ENCODE results near the gene NTHL1. TPM values are rescaled to one million over a fixed set of nuclear protein-coding genes. Genes with fewer than 3 reads are reported as not detected.

Gene NTHL1
- total RNA-seq, 2 experiments from 2014 or later: 23.8 to 34.4 TPM

DNA sequence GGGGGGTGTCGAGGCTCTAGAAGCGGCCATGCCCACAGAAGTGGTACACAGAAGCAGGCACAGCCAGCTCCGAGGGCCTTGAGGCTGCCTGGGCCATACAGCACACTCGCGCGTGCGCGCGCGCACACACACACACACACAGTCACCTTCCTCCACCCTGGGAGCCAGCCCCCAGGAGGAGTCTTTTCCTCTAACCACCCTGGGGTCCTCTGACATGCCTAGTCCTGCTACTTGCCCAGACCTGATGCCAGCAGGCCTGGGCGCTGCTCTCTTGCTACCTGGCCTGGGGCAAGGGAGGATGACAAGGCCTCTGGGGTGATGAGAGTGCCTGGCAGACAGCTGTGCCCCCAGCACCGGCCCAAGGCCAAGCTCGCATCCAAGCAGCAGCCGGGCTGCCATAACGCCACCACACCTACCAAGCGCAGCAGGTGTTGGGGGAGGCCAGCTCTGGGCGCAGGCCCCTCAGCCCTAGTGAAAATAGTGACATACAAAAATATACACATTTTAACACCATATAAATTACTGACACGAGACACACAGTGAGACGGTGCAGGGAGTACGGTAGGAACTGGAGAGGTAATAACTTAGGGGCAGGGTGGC is 41.2 kb upstream of the NTHL1 start:
- H3K27me3 Mint-ChIP-seq: no peaks in the 10 kb centered on the region
- POLR2A ChIA-PET: no interaction called here
- H3K4me1 Mint-ChIP-seq: no peaks in the 10 kb centered on the region
- H3K36me3 Mint-ChIP-seq (ENCODE audit: low read depth): peaks cover 2% of the 10 kb centered on the region
- no peak for DNase-seq
- H3K4me3 Mint-ChIP-seq: no peak overlapping the region
- CTCF ChIA-PET: no interaction called here
- H3K9me3 Mint-ChIP-seq: no peaks in the 10 kb centered on the region
- peak overlapping the region; percentile 9 for H3K27ac Mint-ChIP-seq

DNA sequence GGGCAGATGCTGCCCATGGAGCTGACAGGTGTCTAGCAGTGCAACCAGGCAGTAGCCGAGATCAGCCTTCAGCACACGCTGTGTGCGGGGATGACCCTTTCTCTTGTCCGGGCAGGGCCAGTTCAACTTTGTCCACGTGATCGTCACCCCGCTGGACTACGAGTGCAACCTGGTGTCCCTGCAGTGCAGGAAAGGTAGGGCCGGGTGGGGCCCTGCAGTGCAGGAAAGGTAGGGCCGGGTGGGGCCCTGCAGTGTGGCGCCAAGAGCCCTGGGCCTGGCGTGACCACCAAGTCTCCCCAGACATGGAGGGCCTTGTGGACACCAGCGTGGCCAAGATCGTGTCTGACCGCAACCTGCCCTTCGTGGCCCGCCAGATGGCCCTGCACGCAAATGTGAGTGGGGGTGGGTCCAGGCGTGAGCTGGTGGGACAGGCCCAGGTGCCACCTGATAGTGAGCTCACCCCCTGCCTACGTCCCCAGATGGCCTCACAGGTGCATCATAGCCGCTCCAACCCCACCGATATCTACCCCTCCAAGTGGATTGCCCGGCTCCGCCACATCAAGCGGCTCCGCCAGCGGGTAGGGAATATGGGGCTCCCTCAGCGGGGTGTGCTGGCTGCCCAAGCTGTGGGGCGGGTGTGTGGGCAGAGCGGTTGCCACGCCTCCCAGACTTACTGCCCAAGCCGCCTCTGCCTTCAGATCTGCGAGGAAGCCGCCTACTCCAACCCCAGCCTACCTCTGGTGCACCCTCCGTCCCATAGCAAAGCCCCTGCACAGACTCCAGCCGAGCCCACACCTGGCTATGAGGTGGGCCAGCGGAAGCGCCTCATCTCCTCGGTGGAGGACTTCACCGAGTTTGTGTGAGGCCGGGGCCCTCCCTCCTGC is 40.4 kb upstream of the NTHL1 start:
- ChIA-PET POLR2A (no interaction called here), CTCF (no interaction called here)
- H3K36me3 Mint-ChIP-seq (ENCODE audit: low read depth): peaks cover 2% of the 10 kb centered on the region
- H3K4me3 Mint-ChIP-seq: no peak overlapping the region
- no peaks in the 10 kb centered on the region for H3K9me3 Mint-ChIP-seq
- no peaks in the 10 kb centered on the region for H3K27me3 Mint-ChIP-seq
- peak overlapping the region; percentile 41 for H3K27ac Mint-ChIP-seq
- no peak for DNase-seq
- H3K4me1 Mint-ChIP-seq: no peaks in the 10 kb centered on the region

DNA sequence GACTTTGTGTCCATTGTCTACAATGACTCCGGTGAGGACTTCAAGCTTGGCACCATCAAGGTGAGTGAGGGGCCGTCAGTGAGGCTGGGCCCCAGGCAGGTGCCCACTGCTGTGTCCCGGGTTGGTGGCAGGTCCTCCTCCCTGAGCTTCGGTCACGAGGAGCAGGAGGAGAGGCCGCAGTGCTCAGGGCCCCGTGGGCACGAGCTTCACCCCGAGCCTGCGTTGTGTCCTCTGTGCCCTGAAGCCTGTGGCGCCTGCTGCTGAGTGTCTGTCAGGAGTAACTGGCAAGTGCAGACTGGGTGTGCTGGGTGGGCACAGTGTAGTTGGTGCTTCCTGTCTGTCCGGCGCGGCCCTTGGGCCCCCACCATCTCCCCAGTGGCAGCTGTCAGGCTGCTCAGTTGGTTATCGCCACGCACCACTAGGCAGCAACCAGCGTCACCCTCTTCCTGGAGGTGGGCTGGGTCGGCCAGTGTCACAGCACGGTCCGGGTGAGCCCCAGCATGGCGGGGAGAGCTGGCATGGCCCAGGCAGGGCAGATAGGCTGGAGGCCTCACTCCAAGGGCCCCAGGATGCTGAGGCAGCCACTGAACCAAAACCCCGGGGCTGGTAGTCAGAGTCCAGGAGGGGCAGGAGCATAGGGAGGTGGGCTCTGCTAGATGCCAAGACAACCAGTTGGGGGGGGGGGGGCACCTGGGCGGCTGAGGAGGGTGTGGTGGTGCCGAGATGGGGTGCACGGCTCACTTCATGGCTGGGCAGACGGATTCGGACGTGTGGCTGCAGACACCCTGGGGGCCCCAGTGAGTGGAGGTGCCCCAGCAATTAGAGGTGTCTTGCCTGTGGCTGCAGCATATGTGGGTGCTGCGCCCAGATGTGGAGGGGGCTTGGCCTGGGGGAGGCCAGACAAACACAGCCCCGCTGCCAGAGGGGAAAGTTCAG is 39.4 kb upstream of the NTHL1 start:
- H3K27me3 Mint-ChIP-seq: no peaks in the 10 kb centered on the region
- ChIA-PET CTCF (no interaction called here), POLR2A (no interaction called here)
- no peaks in the 10 kb centered on the region for H3K4me1 Mint-ChIP-seq
- H3K36me3 Mint-ChIP-seq (ENCODE audit: low read depth): peaks cover 2% of the 10 kb centered on the region
- no peaks in the 10 kb centered on the region for H3K9me3 Mint-ChIP-seq
- H3K4me3 Mint-ChIP-seq: no peak overlapping the region
- DNase-seq: no peak
- H3K27ac Mint-ChIP-seq: no peak overlapping the region

DNA sequence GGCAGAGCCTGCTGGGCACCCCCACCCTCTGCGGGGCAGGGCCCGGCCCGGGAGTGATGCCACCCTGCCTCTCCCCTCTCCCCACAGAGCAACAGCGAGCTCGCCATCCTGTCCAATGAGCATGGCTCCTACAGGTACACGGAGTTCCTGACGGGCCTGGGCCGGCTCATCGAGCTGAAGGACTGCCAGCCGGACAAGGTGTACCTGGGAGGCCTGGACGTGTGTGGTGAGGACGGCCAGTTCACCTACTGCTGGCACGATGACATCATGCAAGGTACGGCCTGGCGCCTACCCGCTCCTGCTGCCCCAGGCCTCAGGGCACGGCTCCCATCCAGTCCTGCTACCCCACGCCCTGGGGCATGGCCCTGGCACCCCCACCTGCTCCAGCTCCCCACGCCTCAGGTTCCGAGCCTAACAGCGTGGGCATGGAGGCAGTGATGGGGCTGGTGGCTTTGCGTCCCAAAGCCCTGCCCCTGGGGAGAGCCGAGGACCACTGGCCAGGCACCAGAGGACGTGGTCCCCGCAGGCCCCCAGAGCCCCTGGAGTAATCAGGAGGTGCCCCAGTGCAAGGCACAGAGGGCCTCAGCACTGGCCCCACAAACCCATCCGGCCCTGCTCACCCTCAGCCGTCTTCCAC is 38.6 kb upstream of the NTHL1 start:
- H3K27ac Mint-ChIP-seq: no peak overlapping the region
- no peak for DNase-seq
- no peaks in the 10 kb centered on the region for H3K9me3 Mint-ChIP-seq
- H3K27me3 Mint-ChIP-seq: no peaks in the 10 kb centered on the region
- H3K36me3 Mint-ChIP-seq (ENCODE audit: low read depth): peaks cover 2% of the 10 kb centered on the region
- ChIA-PET CTCF (no interaction called here), POLR2A (no interaction called here)
- H3K4me1 Mint-ChIP-seq: no peaks in the 10 kb centered on the region
- H3K4me3 Mint-ChIP-seq: no peak overlapping the region

DNA sequence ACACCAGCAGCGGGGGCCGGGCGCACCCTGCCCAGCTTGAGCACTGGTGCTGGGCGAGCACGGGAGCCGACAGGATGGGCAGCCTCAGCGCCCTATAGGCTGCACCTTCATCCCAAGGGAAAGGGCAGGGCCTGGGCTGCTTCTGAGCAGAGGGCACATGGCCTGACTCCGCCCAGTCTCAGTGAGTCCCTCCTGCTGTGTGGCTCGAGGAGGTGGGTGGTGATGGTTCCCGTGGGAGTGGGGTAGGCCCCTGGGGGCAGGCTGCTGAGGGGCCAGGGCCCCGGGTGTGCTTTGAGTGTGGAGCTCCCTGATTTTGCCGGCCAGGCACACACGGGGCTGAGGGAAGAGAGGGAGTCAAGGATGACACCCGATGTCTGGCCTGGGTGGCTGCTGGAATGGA is 38.0 kb upstream of the NTHL1 start:
- Mint-ChIP-seq H3K4me3 (no peak overlapping the region), H3K9me3 (no peaks in the 10 kb centered on the region), H3K36me3 (ENCODE audit: low read depth) (peaks cover 2% of the 10 kb centered on the region), H3K27me3 (no peaks in the 10 kb centered on the region), H3K4me1 (no peaks in the 10 kb centered on the region), H3K27ac (no peak overlapping the region)
- no peak for DNase-seq
- CTCF ChIA-PET: no interaction called here
- POLR2A ChIA-PET: no interaction called here

DNA sequence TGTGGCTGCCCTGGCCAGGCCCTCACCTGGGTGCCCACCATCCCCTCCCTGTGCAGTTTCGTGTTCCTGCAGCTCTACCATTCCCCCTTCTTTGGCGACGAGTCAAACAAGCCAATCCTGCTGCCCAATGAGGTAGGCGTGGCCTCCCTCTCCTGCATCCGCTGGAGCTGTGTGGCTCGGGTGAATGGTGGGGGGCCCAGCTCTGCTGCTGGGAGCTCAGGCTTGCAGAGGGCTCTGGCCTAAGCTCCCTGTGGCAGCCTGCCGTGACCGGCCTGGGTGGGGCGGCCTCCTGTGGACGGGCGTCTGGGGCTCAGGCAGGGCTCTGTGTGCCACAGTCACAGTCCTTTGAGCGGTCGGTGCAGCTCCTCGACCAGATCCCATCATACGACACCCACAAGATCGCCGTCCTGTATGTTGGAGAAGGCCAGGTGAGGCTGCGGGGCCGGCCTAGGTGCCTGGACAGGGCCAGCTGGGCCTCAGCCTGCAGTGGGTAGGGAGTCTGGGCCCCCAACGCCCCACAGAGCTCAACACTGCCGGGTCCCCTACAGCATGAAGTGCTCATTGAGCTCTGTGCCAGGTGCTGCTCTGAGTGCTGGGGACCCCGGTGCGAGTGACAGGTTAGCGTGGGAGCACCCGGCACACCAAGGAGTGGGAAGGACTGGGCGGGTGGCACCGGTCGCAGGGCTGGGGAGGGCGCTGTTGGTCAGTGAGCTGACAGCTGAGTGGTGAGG is 37.4 kb upstream of the NTHL1 start:
- Mint-ChIP-seq H3K27ac (no peak overlapping the region), H3K4me3 (no peak overlapping the region), H3K4me1 (no peaks in the 10 kb centered on the region), H3K9me3 (no peaks in the 10 kb centered on the region), H3K36me3 (ENCODE audit: low read depth) (no peaks in the 10 kb centered on the region), H3K27me3 (no peaks in the 10 kb centered on the region)
- CTCF ChIA-PET: no interaction called here
- DNase-seq: no peak
- POLR2A ChIA-PET: no interaction called here

DNA sequence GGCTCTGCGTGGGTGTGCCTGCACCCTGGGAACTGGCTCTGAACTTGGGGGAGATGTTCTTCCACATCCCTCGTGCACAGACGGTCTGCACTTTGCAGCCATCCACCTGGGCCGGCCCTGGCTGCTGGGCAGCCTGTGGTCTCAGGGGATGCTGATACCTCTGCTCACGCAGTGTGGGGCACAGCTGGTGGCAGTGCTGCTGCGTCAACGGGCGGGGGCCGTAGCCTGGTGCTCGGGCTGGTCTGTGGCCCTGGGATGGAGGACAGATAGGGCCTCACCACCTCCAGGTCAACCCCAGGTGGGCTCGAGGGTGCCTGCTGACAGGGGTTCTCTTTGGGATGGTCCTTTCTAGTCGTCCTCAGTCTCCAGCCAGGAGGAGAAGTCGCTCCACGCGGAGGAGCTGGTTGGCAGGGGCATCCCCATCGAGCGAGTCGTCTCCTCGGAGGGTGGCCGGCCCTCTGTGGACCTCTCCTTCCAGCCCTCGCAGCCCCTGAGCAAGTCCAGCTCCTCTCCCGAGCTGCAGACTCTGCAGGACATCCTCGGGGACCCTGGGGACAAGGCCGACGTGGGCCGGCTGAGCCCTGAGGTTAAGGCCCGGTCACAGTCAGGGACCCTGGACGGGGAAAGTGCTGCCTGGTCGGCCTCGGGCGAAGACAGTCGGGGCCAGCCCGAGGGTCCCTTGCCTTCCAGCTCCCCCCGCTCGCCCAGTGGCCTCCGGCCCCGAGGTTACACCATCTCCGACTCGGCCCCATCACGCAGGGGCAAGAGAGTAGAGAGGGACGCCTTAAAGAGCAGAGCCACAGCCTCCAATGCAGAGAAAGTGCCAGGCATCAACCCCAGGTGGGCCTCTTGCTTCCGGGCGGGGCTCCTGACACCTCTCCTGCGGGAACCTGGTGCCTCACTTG is 36.5 kb upstream of the NTHL1 start:
- Mint-ChIP-seq H3K27me3 (no peaks in the 10 kb centered on the region), H3K36me3 (ENCODE audit: low read depth) (no peaks in the 10 kb centered on the region), H3K4me3 (no peak overlapping the region), H3K27ac (no peak overlapping the region), H3K4me1 (no peaks in the 10 kb centered on the region), H3K9me3 (no peaks in the 10 kb centered on the region)
- CTCF ChIA-PET: interaction anchor here (1.6 kb wide), 1 partner anchor 13 kb away, joined by 3 read pairs; no protein-coding TSS in a partner anchor
- POLR2A ChIA-PET: no interaction called here
- DNase-seq: no peak

DNA sequence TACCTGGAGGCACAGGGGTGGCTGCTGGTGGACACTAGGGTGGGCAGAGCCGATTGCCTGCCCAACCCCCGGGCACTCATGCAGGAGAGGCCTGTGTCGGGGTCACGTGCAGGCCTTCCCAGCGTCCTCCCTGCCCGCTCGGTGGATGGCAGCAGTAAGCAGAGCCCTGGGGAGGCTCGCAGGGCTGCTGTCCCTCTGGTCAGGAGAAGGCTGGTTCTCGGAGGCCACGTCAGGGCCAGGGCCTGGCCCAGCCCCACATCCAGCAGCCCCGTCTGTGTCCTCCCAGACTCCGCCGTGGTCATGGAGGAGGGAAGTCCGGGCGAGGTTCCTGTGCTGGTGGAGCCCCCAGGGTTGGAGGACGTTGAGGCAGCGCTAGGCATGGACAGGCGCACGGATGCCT is 35.8 kb upstream of the NTHL1 start:
- peaks cover 3% of the 10 kb centered on the region for H3K36me3 Mint-ChIP-seq (ENCODE audit: low read depth)
- POLR2A ChIA-PET: no interaction called here
- H3K27ac Mint-ChIP-seq: no peak overlapping the region
- H3K4me3 Mint-ChIP-seq: no peak overlapping the region
- H3K9me3 Mint-ChIP-seq: no peaks in the 10 kb centered on the region
- no peak for DNase-seq
- no peaks in the 10 kb centered on the region for H3K4me1 Mint-ChIP-seq
- CTCF ChIA-PET: interaction anchor here (1.6 kb wide), 1 partner anchor 12 kb away, joined by 3 read pairs; no protein-coding TSS in a partner anchor
- H3K27me3 Mint-ChIP-seq: no peaks in the 10 kb centered on the region

DNA sequence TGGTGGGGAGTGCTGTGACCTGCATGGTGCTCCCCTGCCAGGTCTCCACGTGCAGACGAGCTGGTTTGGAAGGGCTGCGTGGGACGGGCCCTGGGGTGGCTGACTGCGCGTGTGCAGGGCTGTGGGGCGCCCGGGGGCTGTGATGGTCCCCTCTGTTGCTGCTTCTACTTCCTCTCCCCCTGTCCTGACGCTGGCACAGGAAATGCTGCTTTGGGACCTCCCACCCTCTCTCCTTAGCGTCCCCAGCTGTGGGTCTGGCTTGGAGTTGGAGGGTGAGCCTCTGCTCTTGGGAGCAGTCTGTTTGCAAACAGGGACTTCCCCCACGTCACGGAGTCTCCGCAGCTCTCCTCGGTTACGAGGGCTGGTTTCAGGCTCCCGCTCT is 35.3 kb upstream of the NTHL1 start:
- no peak for DNase-seq
- Mint-ChIP-seq H3K9me3 (no peaks in the 10 kb centered on the region), H3K4me1 (no peaks in the 10 kb centered on the region), H3K27me3 (no peaks in the 10 kb centered on the region), H3K36me3 (ENCODE audit: low read depth) (peaks cover 3% of the 10 kb centered on the region), H3K27ac (no peak overlapping the region), H3K4me3 (no peak overlapping the region)
- CTCF ChIA-PET: interaction anchor here (1.6 kb wide), 1 partner anchor 11 kb away, joined by 3 read pairs; no protein-coding TSS in a partner anchor
- POLR2A ChIA-PET: no interaction called here

DNA sequence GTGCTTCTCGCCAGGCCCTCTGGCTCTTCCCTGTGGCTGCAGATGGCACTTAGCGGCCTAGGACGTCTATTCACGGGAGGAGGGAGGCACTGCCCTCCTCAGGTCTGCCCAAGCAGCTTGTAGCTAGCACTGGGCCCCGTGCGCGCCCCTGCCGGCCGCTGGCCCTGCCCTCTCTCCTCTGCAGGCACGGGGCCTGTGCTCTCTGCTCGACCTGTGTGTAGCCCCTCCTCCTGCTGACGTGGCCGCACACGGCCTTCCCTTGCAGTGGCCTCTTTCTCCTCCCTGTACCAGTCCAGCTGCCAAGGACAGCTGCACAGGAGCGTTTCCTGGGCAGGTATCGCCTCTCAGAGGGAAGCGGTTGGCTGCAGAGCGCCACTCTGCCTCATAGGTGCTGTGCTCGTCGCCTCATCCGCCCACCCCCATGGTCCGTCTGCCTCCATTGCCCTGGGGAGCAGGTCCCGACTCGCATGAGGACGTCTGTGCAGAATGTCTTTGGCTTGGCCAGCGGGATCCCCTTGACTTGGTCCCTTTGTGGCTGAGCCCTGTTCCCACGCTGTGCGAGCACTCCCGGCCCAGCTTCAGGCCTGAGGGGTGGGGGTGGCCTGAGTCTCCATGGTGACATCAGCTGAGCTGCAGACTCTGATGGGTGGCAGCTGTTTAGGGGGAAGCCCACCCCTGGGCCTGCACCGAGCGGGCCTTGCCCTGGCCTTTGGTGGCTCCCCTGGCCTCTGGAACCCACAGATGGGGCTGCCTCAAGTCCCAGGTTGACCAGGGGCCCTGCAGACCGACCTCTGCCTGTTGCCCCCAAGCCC is 34.7 kb upstream of the NTHL1 start:
- POLR2A ChIA-PET: no interaction called here

More for the DNA sequence above, 34.7 kb upstream of the NTHL1 start:
- CTCF ChIA-PET: no interaction called here
- Mint-ChIP-seq H3K9me3 (no peaks in the 10 kb centered on the region), H3K27me3 (no peaks in the 10 kb centered on the region), H3K4me1 (no peaks in the 10 kb centered on the region), H3K36me3 (ENCODE audit: low read depth) (peaks cover 3% of the 10 kb centered on the region), H3K27ac (no peak overlapping the region), H3K4me3 (no peak overlapping the region)
- no peak for DNase-seq
